H9 (cell line): Measurements from ENCODE around the gene UBL5. TPM values are rescaled to one million over a fixed set of nuclear protein-coding genes. Genes with fewer than 3 reads are reported as not detected.
A peak's percentile ranks its signal among the peaks of the same experiment; 100 is the strongest.

Experiments
- DNase-seq: peaks from one replicate; pipeline ENCODE4 v3.0.0-alpha.2; 2017
- H2AFZ ChIP-seq: one replicate; pipeline ENCODE4 v1.6.1; 2013; ENCODE audit warnings: mild to moderate bottlenecking, low read length, control low read depth, moderate library complexity
- H2AK5ac ChIP-seq: 2 replicates; pipeline ENCODE4 v1.6.1; 2013; ENCODE audit warnings: low read length, control low read depth, mixed read lengths; ENCODE audit not compliant: insufficient read length
- H2BK120ac ChIP-seq: one replicate; pipeline ENCODE4 v1.6.1; 2013; ENCODE audit warnings: low read depth, mild to moderate bottlenecking, low read length, control low read depth, inconsistent platforms; ENCODE audit not compliant: poor library complexity, severe bottlenecking
- H2BK12ac ChIP-seq: 2 replicates; pipeline ENCODE4 v1.6.1; 2013; ENCODE audit warnings: low read length, control low read depth, mixed read lengths, low read depth; ENCODE audit not compliant: insufficient read length
- H2BK15ac ChIP-seq: 2 replicates; pipeline ENCODE4 v1.6.1; 2013; ENCODE audit warnings: low read depth, low read length, control low read depth
- H2BK20ac ChIP-seq: one replicate; pipeline ENCODE4 v1.6.1; 2013; ENCODE audit warnings: low read depth, mild to moderate bottlenecking, low read length, control low read depth, inconsistent platforms; ENCODE audit not compliant: poor library complexity, severe bottlenecking
- H2BK5ac ChIP-seq: 2 replicates; pipeline ENCODE4 v1.6.1; 2013; ENCODE audit warnings: low read length, control low read depth, mixed read lengths; ENCODE audit not compliant: insufficient read length
- H3K14ac ChIP-seq: 2 replicates; pipeline ENCODE4 v1.6.1; 2013; ENCODE audit warnings: low read length, control low read depth; ENCODE audit not compliant: insufficient read depth
- H3K18ac ChIP-seq: 2 replicates; pipeline ENCODE4 v1.6.1; 2013; ENCODE audit warnings: low read depth, mild to moderate bottlenecking, mixed read lengths, low read length, control low read depth; ENCODE audit not compliant: insufficient read length
- H3K23ac ChIP-seq: 2 replicates; pipeline ENCODE4 v1.6.1; 2013; ENCODE audit warnings: low read length, control low read depth, mixed read lengths, low read depth; ENCODE audit not compliant: insufficient read length
- H3K23me2 ChIP-seq: 2 replicates; pipeline ENCODE4 v1.6.1; 2013; ENCODE audit warnings: low read depth, mild to moderate bottlenecking, mixed read lengths, low read length, control low read depth; ENCODE audit not compliant: insufficient read length, poor library complexity, severe bottlenecking
- H3K27ac ChIP-seq: 2 replicates; pipeline ENCODE4 v1.5.1; 2013; ENCODE audit warnings: low read length, control low read depth, mixed read lengths, low read depth; ENCODE audit not compliant: insufficient read length
- H3K27me3 ChIP-seq: 2 replicates; pipeline ENCODE4 v1.6.1; 2013; ENCODE audit warnings: low read length, control low read depth, inconsistent platforms; ENCODE audit not compliant: insufficient read depth
- H3K4ac ChIP-seq: 2 replicates; pipeline ENCODE4 v1.6.1; 2013; ENCODE audit warnings: low read depth, mild to moderate bottlenecking, control low read depth, inconsistent platforms, low read length, moderate library complexity
- H3K4me1 ChIP-seq: 2 replicates; pipeline ENCODE4 v1.6.1; 2013; ENCODE audit warnings: low read length, control low read depth, inconsistent platforms; ENCODE audit not compliant: insufficient read depth
- H3K4me2 ChIP-seq: 2 replicates; pipeline ENCODE4 v1.6.1; 2013; ENCODE audit warnings: low read length, control low read depth, mixed read lengths; ENCODE audit not compliant: insufficient read length, insufficient read depth
- H3K56ac ChIP-seq: 2 replicates; pipeline ENCODE4 v1.6.1; 2013; ENCODE audit warnings: low read depth, mild to moderate bottlenecking, mixed read lengths, low read length, control low read depth; ENCODE audit not compliant: insufficient read length
- H3K79me1 ChIP-seq: 2 replicates; pipeline ENCODE4 v1.6.1; 2013; ENCODE audit warnings: low read depth, mild to moderate bottlenecking, moderate library complexity, low read length, control low read depth, inconsistent platforms; ENCODE audit not compliant: insufficient read depth, poor library complexity, severe bottlenecking
- H3K79me2 ChIP-seq: 2 replicates; pipeline ENCODE4 v1.6.1; 2013; ENCODE audit warnings: low read length, control low read depth, inconsistent platforms; ENCODE audit not compliant: insufficient read depth
- H3K9ac ChIP-seq: 2 replicates; pipeline ENCODE4 v1.6.1; 2013; ENCODE audit warnings: low read length, control low read depth, mixed read lengths; ENCODE audit not compliant: insufficient read length; ENCODE audit errors: extremely low read depth
- H3K9me3 ChIP-seq: one replicate; pipeline ENCODE4 v1.6.1; 2013; ENCODE audit warnings: low read depth, low read length, inconsistent platforms; ENCODE audit not compliant: control insufficient read depth
- H3T11ph ChIP-seq: one replicate; pipeline ENCODE4 v1.6.1; 2013; ENCODE audit warnings: mild to moderate bottlenecking, low read length, control low read depth, inconsistent platforms
- H4K20me1 ChIP-seq: one replicate; pipeline ENCODE4 v1.6.1; 2013; ENCODE audit not compliant: control insufficient read depth, insufficient read length, insufficient read depth
- H4K5ac ChIP-seq: 2 replicates; pipeline ENCODE4 v1.6.1; 2013; ENCODE audit warnings: low read depth, mild to moderate bottlenecking, mixed read lengths, low read length, control low read depth; ENCODE audit not compliant: insufficient read length
- H4K8ac ChIP-seq: replicated peaks from 2 replicates; pipeline ENCODE4 v1.6.1; 2013; ENCODE audit warnings: low read length, control low read depth, mixed read lengths, low read depth; ENCODE audit not compliant: insufficient read length
- H4K91ac ChIP-seq: 2 replicates; pipeline ENCODE4 v1.6.1; 2013; ENCODE audit warnings: low read depth, mild to moderate bottlenecking, moderate library complexity, mixed read lengths, low read length, control low read depth; ENCODE audit not compliant: insufficient read length
- H3K27ac Mint-ChIP-seq, 3 experiments: 2 replicates in 2 of 3; 3 replicates in 1 of 3; pipeline ENCODE4 v1.8.0; 2020 to 2021; ENCODE audit warnings: mixed read lengths in 3 of 3, mild to moderate bottlenecking in 1 of 3, moderate library complexity in 1 of 3
- H3K27me3 Mint-ChIP-seq: 2 replicates; pipeline ENCODE4 v1.8.0; 2021; ENCODE audit warnings: low read depth, mild to moderate bottlenecking, moderate library complexity, mixed read lengths
- H3K36me3 Mint-ChIP-seq, 3 experiments: 2 replicates in 2 of 3; 3 replicates in 1 of 3; pipeline ENCODE4 v1.8.0; 2020 to 2021; ENCODE audit warnings: low read depth in 3 of 3, mixed read lengths in 3 of 3; ENCODE audit not compliant: insufficient read depth in 1 of 3
- H3K4me1 Mint-ChIP-seq, 2 experiments: 2 replicates each; pipeline ENCODE4 v1.8.0; 2020; ENCODE audit warnings: mixed read lengths in 2 of 2
- H3K4me3 Mint-ChIP-seq, 2 experiments: 2 replicates in 1 of 2; 3 replicates in 1 of 2; pipeline ENCODE4 v1.8.0; 2020 to 2021; ENCODE audit warnings: mild to moderate bottlenecking in 2 of 2, mixed read lengths in 2 of 2, moderate library complexity in 1 of 2
- H3K9me3 Mint-ChIP-seq, 2 experiments: 2 replicates in 1 of 2; 3 replicates in 1 of 2; pipeline ENCODE4 v1.8.0; 2020; ENCODE audit warnings: mild to moderate bottlenecking in 2 of 2, mixed read lengths in 2 of 2, moderate library complexity in 1 of 2
- WGBS: extraction: QIAGEN DNeasy Blood & Tissue Kit; methylation state at CpG from one replicate; pipeline ENCODE4 v1.1.7; 2013; ENCODE audit warnings: missing lambda C conversion rate, low lambda C conversion rate, mixed read lengths; ENCODE audit not compliant: insufficient read length; ENCODE audit errors: extremely low coverage; 5-methylcytosine and 5-hydroxymethylcytosine counted together
- total RNA-seq: library from RNA; stranded (reverse); gene quantifications from 2 replicates; pipeline ENCODE4 v1.2.1, GENCODE V29; 2021
- TF ChIP-seq, protein P1 (sequence below): fragments of 200-600 bp; sonication (generic); conservative IDR thresholded peaks from 3 replicates; pipeline ENCODE4 v1.8.0; 2021; ENCODE audit warnings: antibody characterized with exemption, mild to moderate bottlenecking

The UBL5 gene
- total RNA-seq, 1 experiment from 2014 or later, result 393 TPM

DNA sequence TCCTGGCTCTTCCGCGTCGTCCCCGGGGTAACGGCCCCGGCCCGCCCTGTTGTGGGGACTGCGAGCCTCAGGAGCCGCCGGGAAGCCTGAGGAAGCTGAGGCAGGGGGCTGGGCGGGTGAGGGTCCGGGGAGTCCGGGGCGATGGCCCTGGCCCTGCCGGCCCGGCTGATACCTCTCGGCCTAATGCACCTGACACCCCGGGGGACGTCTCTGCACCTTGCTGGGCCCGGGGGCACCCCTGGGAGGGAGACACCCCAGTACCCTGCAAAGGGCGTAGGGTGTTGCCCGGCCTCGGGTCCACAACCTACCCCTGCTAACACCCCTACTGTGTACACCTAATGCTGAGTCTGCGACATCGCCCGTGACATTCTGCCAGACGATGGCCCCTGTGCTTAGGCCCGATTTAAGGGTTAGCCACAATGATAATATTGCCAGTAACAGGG lies 7.8 kb downstream of the UBL5 start:
- H2BK20ac ChIP-seq, result no peak overlapping the region
- WGBS, result no CpG with 5 or more reads among the region's 28 CpGs
- no peak overlapping the region for H4K91ac ChIP-seq
- H2BK12ac ChIP-seq, result no peak overlapping the region
- Mint-ChIP-seq H3K27me3 (no peaks in the 10 kb centered on the region), H3K4me3 (peak overlapping the region; percentile 79 to 93), H3K9me3 (no peaks in the 10 kb centered on the region; a peak in 1 of 5 replicates), H3K4me1 (peaks cover 8 to 14% of the 10 kb centered on the region in 2 experiments), H3K36me3 (peaks cover 9 to 16% (median 14%) of the 10 kb centered on the region in 3 experiments; a peak in 6 of 7 replicates), H3K27ac (no peak overlapping the region; a peak in 1 of 7 replicates)
- H3K27ac ChIP-seq, result no peak overlapping the region
- peak overlapping the region; percentile 61 for H3K9ac ChIP-seq
- no peaks in the 10 kb centered on the region for H3K4me1 ChIP-seq
- TF ChIP-seq, protein P1, sequence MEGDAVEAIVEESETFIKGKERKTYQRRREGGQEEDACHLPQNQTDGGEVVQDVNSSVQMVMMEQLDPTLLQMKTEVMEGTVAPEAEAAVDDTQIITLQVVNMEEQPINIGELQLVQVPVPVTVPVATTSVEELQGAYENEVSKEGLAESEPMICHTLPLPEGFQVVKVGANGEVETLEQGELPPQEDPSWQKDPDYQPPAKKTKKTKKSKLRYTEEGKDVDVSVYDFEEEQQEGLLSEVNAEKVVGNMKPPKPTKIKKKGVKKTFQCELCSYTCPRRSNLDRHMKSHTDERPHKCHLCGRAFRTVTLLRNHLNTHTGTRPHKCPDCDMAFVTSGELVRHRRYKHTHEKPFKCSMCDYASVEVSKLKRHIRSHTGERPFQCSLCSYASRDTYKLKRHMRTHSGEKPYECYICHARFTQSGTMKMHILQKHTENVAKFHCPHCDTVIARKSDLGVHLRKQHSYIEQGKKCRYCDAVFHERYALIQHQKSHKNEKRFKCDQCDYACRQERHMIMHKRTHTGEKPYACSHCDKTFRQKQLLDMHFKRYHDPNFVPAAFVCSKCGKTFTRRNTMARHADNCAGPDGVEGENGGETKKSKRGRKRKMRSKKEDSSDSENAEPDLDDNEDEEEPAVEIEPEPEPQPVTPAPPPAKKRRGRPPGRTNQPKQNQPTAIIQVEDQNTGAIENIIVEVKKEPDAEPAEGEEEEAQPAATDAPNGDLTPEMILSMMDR, result no peak
- H4K5ac ChIP-seq, result no peak overlapping the region
- no peaks in the 10 kb centered on the region for H3K27me3 ChIP-seq
- 0 out of 2 replicates have a peak overlapping the region, but pooled peaks have one; percentile 53 for H3K14ac ChIP-seq
- no peak overlapping the region for H3K18ac ChIP-seq
- H2BK120ac ChIP-seq, result no peak overlapping the region
- H2BK15ac ChIP-seq, result no peak overlapping the region
- DNase-seq, result no peak
- H3K4ac ChIP-seq, result no peak overlapping the region
- no peak overlapping the region for H2AK5ac ChIP-seq
- H3K79me2 ChIP-seq, result peaks cover 1% of the 10 kb centered on the region
- no peaks in the 10 kb centered on the region for H3K23me2 ChIP-seq
- no peaks in the 10 kb centered on the region for H3K9me3 ChIP-seq
- no peak overlapping the region for H3K23ac ChIP-seq
- no peak overlapping the region for H2AFZ ChIP-seq
- H4K20me1 ChIP-seq, result no peaks in the 10 kb centered on the region
- H3K56ac ChIP-seq, result no peak overlapping the region
- H4K8ac ChIP-seq, result no peak overlapping the region
- peaks cover 4% of the 10 kb centered on the region for H3K79me1 ChIP-seq
- H3T11ph ChIP-seq, result no peak overlapping the region
- no peak overlapping the region for H2BK5ac ChIP-seq
- peak overlapping the region; percentile 96 for H3K4me2 ChIP-seq
